BLaER1 (cell line): ENCODE results near the gene STX17.

Experiments
- H3K27ac ChIP-seq: shearing (Covaris generic); formaldehyde crosslinking; 2 replicates; pipeline ENCODE4 v1.8.1; 2022
- H3K27me3 ChIP-seq: shearing (Covaris generic); formaldehyde crosslinking; 2 replicates; pipeline ENCODE4 v1.8.1; 2022
- H3K36me3 ChIP-seq: shearing (Covaris generic); formaldehyde crosslinking; 2 replicates; pipeline ENCODE4 v1.8.1; 2022
- H3K4me1 ChIP-seq: shearing (Covaris generic); formaldehyde crosslinking; 2 replicates; pipeline ENCODE4 v1.8.1; 2022
- H3K4me2 ChIP-seq: shearing (Covaris generic); formaldehyde crosslinking; 2 replicates; pipeline ENCODE4 v1.8.1; 2022
- H3K4me3 ChIP-seq: shearing (Covaris generic); formaldehyde crosslinking; 2 replicates; pipeline ENCODE4 v1.8.1; 2022
- H3K9ac ChIP-seq: shearing (Covaris generic); formaldehyde crosslinking; 2 replicates; pipeline ENCODE4 v1.8.1; 2022
- H3K9me3 ChIP-seq: shearing (Covaris generic); formaldehyde crosslinking; 2 replicates; pipeline ENCODE4 v1.8.1; 2022
- H4K20me1 ChIP-seq: shearing (Covaris generic); formaldehyde crosslinking; 2 replicates; pipeline ENCODE4 v1.8.1; 2022
- Cebpa-rat ChIP-seq: shearing (Covaris generic); IDR thresholded peaks from 2 replicates; pipeline ENCODE4 v1.8.1; 2022

STX17 gene

DNA sequence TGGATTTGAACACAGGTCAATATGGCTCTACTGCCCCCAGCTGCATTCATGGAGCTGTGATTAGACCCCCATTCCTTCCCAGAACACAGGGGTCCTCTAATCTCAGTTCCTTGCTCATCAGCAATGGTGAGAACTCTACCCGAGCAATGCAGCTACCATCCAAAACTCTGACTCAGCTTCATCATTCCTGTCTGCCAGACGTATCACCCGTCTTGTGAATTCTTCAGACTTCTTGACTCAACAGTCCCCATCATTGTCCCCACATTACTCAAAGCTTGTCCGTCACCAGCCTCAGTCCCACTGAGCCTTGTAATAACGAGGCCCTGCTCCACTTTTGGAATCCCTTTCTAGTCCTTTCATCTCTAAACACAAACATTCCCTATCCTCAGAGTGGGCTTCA lies 36.3 kb upstream of the STX17 start:
- H4K20me1 ChIP-seq = no peaks in the 10 kb centered on the region
- H3K27ac ChIP-seq = no peak overlapping the region
- no peak overlapping the region for H3K9ac ChIP-seq
- H3K36me3 ChIP-seq = no peaks in the 10 kb centered on the region
- no peak overlapping the region for H3K4me3 ChIP-seq
- H3K27me3 ChIP-seq = no peaks in the 10 kb centered on the region
- H3K9me3 ChIP-seq = no peaks in the 10 kb centered on the region
- H3K4me2 ChIP-seq = no peak overlapping the region
- H3K4me1 ChIP-seq = no peaks in the 10 kb centered on the region
- TF ChIP-seq Cebpa-rat = no peak

DNA sequence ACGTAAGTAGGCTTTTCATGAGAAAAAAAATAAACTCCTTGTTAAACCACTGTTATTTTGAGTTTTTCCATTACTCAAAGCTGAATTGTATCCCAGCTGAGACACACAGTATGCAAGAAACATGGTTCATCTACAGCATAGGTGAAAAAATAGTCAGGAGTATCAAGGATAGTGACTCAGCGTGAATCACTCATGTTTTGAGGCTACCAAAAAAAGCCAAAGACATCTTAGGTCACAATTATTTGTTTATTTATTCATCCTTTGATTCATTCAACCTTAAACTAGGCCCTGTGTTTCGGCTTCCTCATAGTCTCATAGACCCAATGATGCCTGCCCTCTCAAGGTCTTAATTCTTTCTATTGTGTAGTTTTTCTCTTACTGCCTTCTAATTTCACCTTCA lies 32.9 kb upstream of the STX17 start:
- Histone ChIP-seq H3K4me2 (no peak overlapping the region), H3K4me1 (no peaks in the 10 kb centered on the region), H3K9me3 (no peaks in the 10 kb centered on the region), H3K27me3 (no peaks in the 10 kb centered on the region), H3K36me3 (no peaks in the 10 kb centered on the region), H3K9ac (no peak overlapping the region), H3K4me3 (no peak overlapping the region), H3K27ac (no peak overlapping the region), H4K20me1 (no peaks in the 10 kb centered on the region)
- no peak for TF ChIP-seq Cebpa-rat

GRCh38 chr9:99873943-99874584 lies 32.4 kb upstream of the STX17 start:
- no peak for TF ChIP-seq Cebpa-rat
- Histone ChIP-seq H3K27ac (no peak overlapping the region), H3K4me1 (no peaks in the 10 kb centered on the region), H4K20me1 (no peaks in the 10 kb centered on the region), H3K36me3 (no peaks in the 10 kb centered on the region), H3K4me3 (no peak overlapping the region), H3K4me2 (no peak overlapping the region), H3K9ac (no peak overlapping the region), H3K27me3 (no peaks in the 10 kb centered on the region), H3K9me3 (no peaks in the 10 kb centered on the region)

DNA sequence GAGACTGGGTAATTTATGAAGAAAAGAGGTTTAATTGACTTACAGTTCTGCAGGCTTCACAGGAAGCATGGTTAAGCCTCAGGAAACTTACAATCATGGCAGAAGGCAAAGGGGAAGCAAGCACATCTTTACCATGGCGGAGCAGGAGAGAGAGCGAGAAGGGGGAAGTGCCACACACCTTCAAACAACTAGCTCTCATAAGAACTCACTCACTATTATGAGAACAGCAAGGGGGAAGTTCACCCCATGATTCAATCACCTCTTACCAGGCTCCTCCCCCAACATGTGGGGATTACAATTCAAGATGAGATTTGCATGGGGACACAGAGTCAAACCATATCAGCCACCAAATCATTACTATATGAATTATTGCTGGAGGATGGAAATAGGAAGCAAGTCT lies 30.3 kb upstream of the STX17 start:
- H3K4me3 ChIP-seq = no peak overlapping the region
- no peak overlapping the region for H3K27ac ChIP-seq
- H3K36me3 ChIP-seq = no peaks in the 10 kb centered on the region
- H3K9ac ChIP-seq = no peak overlapping the region
- no peaks in the 10 kb centered on the region for H4K20me1 ChIP-seq
- H3K9me3 ChIP-seq = no peaks in the 10 kb centered on the region
- TF ChIP-seq Cebpa-rat = no peak
- no peak overlapping the region for H3K4me2 ChIP-seq
- H3K27me3 ChIP-seq = no peaks in the 10 kb centered on the region
- H3K4me1 ChIP-seq = no peaks in the 10 kb centered on the region

- H3K9ac ChIP-seq = no peak overlapping the region
- no peak overlapping the region for H3K4me3 ChIP-seq
- no peak for TF ChIP-seq Cebpa-rat
- H3K9me3 ChIP-seq = no peaks in the 10 kb centered on the region
- no peaks in the 10 kb centered on the region for H4K20me1 ChIP-seq
- H3K27me3 ChIP-seq = no peaks in the 10 kb centered on the region
- H3K4me2 ChIP-seq = no peak overlapping the region
- no peaks in the 10 kb centered on the region for H3K36me3 ChIP-seq
- H3K4me1 ChIP-seq = no peaks in the 10 kb centered on the region
- H3K27ac ChIP-seq = no peak overlapping the region
These were observed 27.8 kb upstream of the STX17 start for GRCh38 chr9:99878651-99879050.

DNA sequence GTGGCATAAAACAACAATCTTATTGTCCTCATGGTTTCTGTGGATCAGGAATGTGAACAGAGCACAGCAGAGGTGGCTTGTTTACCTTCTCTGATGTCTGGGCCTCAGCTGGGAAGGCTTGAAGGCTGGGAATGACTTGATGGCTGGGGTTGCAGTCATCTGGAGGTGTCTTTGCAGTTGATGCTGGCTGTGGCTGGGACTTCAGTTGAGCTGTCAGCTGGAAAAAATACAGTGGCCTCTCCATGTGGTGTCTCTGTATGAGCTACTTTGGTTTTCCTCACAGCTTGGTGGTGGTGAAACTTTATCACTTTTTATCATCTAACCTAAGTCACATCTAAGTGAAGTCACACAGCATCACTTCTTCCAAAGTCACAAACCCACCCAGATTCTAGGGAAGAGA lies 24.7 kb upstream of the STX17 start:
- Histone ChIP-seq H3K4me3 (no peak overlapping the region), H3K27me3 (no peaks in the 10 kb centered on the region), H4K20me1 (no peaks in the 10 kb centered on the region), H3K4me1 (peaks cover 5% of the 10 kb centered on the region; the same call in 1 of the 2 replicates), H3K4me2 (no peak overlapping the region), H3K9me3 (no peaks in the 10 kb centered on the region), H3K9ac (no peak overlapping the region), H3K36me3 (no peaks in the 10 kb centered on the region), H3K27ac (no peak overlapping the region)
- TF ChIP-seq Cebpa-rat = no peak

DNA sequence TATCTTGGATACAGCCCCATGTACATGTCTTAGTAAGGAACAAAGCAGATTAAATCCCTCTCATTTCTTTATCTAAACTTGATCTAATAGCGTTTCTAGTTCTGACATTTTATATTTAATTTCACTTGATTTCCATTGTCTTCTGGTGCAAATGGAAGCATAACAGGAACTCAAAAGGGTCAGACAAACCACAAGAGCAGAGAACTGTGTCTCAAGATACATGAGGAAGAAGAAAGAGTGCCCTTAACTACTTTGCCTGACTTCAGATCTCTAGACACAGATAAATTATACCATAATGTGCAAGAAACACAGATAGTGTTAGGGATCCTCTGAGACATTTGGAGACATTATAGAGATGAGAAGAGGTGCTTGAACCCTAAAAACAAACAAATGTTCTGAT lies 20.7 kb upstream of the STX17 start:
- Histone ChIP-seq H3K9me3 (no peaks in the 10 kb centered on the region), H3K4me1 (peaks cover 5% of the 10 kb centered on the region; the same call in 1 of the 2 replicates), H3K4me3 (no peak overlapping the region), H3K36me3 (no peaks in the 10 kb centered on the region), H3K27ac (no peak overlapping the region), H3K9ac (no peak overlapping the region), H3K4me2 (no peak overlapping the region), H3K27me3 (no peaks in the 10 kb centered on the region), H4K20me1 (no peaks in the 10 kb centered on the region)
- TF ChIP-seq Cebpa-rat = no peak

- Histone ChIP-seq H3K27ac (no peak overlapping the region), H3K9ac (no peak overlapping the region), H3K4me2 (no peak overlapping the region), H3K4me1 (peaks cover 5% of the 10 kb centered on the region; the same call in 1 of the 2 replicates), H3K27me3 (no peaks in the 10 kb centered on the region), H3K9me3 (no peaks in the 10 kb centered on the region), H4K20me1 (no peaks in the 10 kb centered on the region), H3K36me3 (no peaks in the 10 kb centered on the region), H3K4me3 (no peak overlapping the region)
- TF ChIP-seq Cebpa-rat = no peak
These were observed 17.3 kb upstream of the STX17 start for GRCh38 chr9:99889120-99889519.

GRCh38 chr9:99894826-99895225 lies 11.6 kb upstream of the STX17 start:
- Histone ChIP-seq H3K36me3 (no peaks in the 10 kb centered on the region), H3K9me3 (no peaks in the 10 kb centered on the region), H3K27me3 (no peaks in the 10 kb centered on the region), H4K20me1 (no peaks in the 10 kb centered on the region), H3K4me1 (no peaks in the 10 kb centered on the region), H3K4me2 (no peak overlapping the region), H3K27ac (no peak overlapping the region), H3K9ac (no peak overlapping the region), H3K4me3 (no peak overlapping the region)
- no peak for TF ChIP-seq Cebpa-rat

- no peak for TF ChIP-seq Cebpa-rat
- no peaks in the 10 kb centered on the region for H3K27me3 ChIP-seq
- no peaks in the 10 kb centered on the region for H3K9me3 ChIP-seq
- H3K4me3 ChIP-seq = no peak overlapping the region
- H4K20me1 ChIP-seq = no peaks in the 10 kb centered on the region
- no peak overlapping the region for H3K4me2 ChIP-seq
- H3K36me3 ChIP-seq = no peaks in the 10 kb centered on the region
- H3K9ac ChIP-seq = no peak overlapping the region
- no peaks in the 10 kb centered on the region for H3K4me1 ChIP-seq
- no peak overlapping the region for H3K27ac ChIP-seq
These were observed 10.9 kb upstream of the STX17 start for GRCh38 chr9:99895510-99895909.

DNA sequence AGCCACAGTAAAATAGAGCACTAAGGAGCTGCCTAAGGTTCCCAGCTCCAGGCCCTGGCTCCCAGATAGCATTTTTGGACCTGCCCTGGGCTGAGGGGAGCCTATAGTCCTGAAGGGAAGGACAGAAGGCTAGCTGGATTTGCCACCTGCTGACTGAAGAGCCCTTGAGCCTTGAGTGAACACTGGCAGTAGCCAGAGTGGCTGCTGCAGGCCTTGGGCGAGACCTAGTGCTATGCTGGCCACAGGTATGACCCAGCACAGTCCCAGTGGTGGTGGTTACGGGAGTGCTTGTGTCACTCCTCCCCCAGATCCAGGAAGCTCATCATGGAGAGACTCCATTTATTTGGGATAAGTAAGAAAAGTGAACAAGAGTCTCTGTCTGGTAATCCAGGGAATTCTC lies 10.3 kb upstream of the STX17 start:
- Histone ChIP-seq H3K27me3 (no peaks in the 10 kb centered on the region), H3K4me1 (no peaks in the 10 kb centered on the region), H3K9ac (no peak overlapping the region), H4K20me1 (no peaks in the 10 kb centered on the region), H3K9me3 (no peaks in the 10 kb centered on the region), H3K36me3 (no peaks in the 10 kb centered on the region), H3K4me2 (no peak overlapping the region), H3K4me3 (no peak overlapping the region), H3K27ac (no peak overlapping the region)
- no peak for TF ChIP-seq Cebpa-rat
